ENCODE measurements around the gene TTC17.
"Not testable (repeated sequence)": the region's sequence is repeated elsewhere in the genome, so short reads cannot be mapped to it uniquely, and the experiment has no call there.

The TTC17 gene

GRCh38 chr11:43393765-43394355, 35.1 kb downstream of the TTC17 start:
- DNase-seq, result no peak

GRCh38 chr11:43396617-43397016, 37.9 kb downstream of the TTC17 start:
- no peak for DNase-seq

GRCh38 chr11:43397251-43397650, 38.5 kb downstream of the TTC17 start:
- DNase-seq, result no peak

- DNase-seq, result no peak
These were observed 41.4 kb downstream of the TTC17 start for GRCh38 chr11:43399983-43400630.

GRCh38 chr11:43401252-43401651, 42.5 kb downstream of the TTC17 start:
- DNase-seq, result no peak

- DNase-seq, result not testable (repeated sequence)
These were observed 43.1 kb downstream of the TTC17 start for GRCh38 chr11:43401811-43402210.

GRCh38 chr11:43403357-43404231, 44.9 kb downstream of the TTC17 start:
- no peak for DNase-seq

GRCh38 chr11:43404406-43404805, 45.7 kb downstream of the TTC17 start:
- no peak for DNase-seq

GRCh38 chr11:43404836-43405479, 46.2 kb downstream of the TTC17 start:
- DNase-seq, result no peak

GRCh38 chr11:43408277-43408676, 49.6 kb downstream of the TTC17 start:
- DNase-seq, result no peak

- no peak for DNase-seq
These were observed 51.7 kb downstream of the TTC17 start for GRCh38 chr11:43410394-43410793.

GRCh38 chr11:43418197-43418596, 59.5 kb downstream of the TTC17 start:
- DNase-seq, result no peak

- no peak for DNase-seq
These were observed 60.7 kb downstream of the TTC17 start for GRCh38 chr11:43419460-43419859.

- DNase-seq, result no peak
These were observed 69.3 kb downstream of the TTC17 start for GRCh38 chr11:43427971-43428370.

- DNase-seq, result not testable (repeated sequence)
These were observed 72.2 kb downstream of the TTC17 start for GRCh38 chr11:43430916-43431315.

- DNase-seq, result no peak
These were observed 76.2 kb downstream of the TTC17 start for GRCh38 chr11:43434893-43435292.

- DNase-seq, result no peak
These were observed 81.8 kb downstream of the TTC17 start for GRCh38 chr11:43440486-43440885.

GRCh38 chr11:43443811-43444210, 85.1 kb downstream of the TTC17 start:
- no peak for DNase-seq

GRCh38 chr11:43447151-43447550, 88.4 kb downstream of the TTC17 start:
- no peak for DNase-seq

- no peak for DNase-seq
These were observed 99.8 kb downstream of the TTC17 start for GRCh38 chr11:43458486-43458885.

GRCh38 chr11:43459246-43459645, 100.5 kb downstream of the TTC17 start:
- no peak for DNase-seq

GRCh38 chr11:43462359-43462758, 103.6 kb downstream of the TTC17 start:
- no peak for DNase-seq

GRCh38 chr11:43467958-43468357, 109.2 kb downstream of the TTC17 start:
- DNase-seq, result no peak

Measured in activated CD8-positive, alpha-beta memory T cell treated with anti-CD3 and anti-CD28 coated beads, Interleukin-2, amount 50 U/mL, for 48 hours (primary cell).